GM13976 (cell line): ENCODE results near the gene TBCE.
"Not testable (repeated sequence)": the region's sequence is repeated elsewhere in the genome, so short reads cannot be mapped to it uniquely, and the experiment has no call there.

Experiments
- DNase-seq: peaks from one replicate; pipeline ENCODE4 v3.0.0; 2012; ENCODE audit warnings: low spot score
- in situ Hi-C: fragments of 300-500 bp; cut with MboI; formaldehyde crosslinking; loops from one replicate; pipeline ENCODE4 v1.12.0; 2022; ENCODE audit warnings: low sequenced_read_pairs, mixed read lengths, inconsistent platforms; ENCODE audit not compliant: unreplicated experiment
- TF ChIP-seq, protein P1 (sequence below): IDR thresholded peaks from 2 replicates; pipeline ENCODE4 v1.5.1; 2012; ENCODE audit warnings: borderline replicate concordance, mild to moderate bottlenecking; ENCODE audit not compliant: insufficient read depth; ENCODE audit errors: extremely low read depth, missing control alignments, control extremely low read depth

Gene TBCE

DNA sequence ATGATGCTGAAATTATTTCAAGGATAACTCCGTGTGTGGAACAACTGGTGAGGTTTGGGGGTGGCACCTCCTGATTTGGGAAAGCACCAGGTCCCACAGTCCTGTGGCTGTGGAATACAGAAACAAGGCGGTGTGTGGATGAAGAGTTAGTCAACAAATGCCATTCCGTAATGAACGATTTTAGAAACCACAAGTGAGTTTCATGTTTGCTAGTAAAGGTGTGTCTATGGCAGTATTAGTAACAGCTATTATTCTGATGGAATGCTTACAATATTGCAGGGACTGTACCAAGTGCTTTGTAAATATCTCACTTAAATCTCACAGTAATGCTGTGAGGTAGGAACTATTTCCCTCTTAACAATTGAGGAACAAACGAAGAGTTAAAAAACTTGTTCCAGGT, 83.2 kb downstream of the TBCE start:
- in situ Hi-C loops = no loop called here
- TF ChIP-seq, protein P1, sequence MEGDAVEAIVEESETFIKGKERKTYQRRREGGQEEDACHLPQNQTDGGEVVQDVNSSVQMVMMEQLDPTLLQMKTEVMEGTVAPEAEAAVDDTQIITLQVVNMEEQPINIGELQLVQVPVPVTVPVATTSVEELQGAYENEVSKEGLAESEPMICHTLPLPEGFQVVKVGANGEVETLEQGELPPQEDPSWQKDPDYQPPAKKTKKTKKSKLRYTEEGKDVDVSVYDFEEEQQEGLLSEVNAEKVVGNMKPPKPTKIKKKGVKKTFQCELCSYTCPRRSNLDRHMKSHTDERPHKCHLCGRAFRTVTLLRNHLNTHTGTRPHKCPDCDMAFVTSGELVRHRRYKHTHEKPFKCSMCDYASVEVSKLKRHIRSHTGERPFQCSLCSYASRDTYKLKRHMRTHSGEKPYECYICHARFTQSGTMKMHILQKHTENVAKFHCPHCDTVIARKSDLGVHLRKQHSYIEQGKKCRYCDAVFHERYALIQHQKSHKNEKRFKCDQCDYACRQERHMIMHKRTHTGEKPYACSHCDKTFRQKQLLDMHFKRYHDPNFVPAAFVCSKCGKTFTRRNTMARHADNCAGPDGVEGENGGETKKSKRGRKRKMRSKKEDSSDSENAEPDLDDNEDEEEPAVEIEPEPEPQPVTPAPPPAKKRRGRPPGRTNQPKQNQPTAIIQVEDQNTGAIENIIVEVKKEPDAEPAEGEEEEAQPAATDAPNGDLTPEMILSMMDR = no peak
- no peak for DNase-seq

- in situ Hi-C loops = no loop called here
- DNase-seq = no peak
- TF ChIP-seq, protein P1 = no peak
Observed at GRCh38 chr1:235450886-235451483, 83.8 kb downstream of the TBCE start.

- in situ Hi-C loops = no loop called here
- TF ChIP-seq, protein P1 = no peak
- no peak for DNase-seq
Observed at GRCh38 chr1:235454021-235454420, 86.8 kb downstream of the TBCE start.

GRCh38 chr1:235455097-235455496, 87.9 kb downstream of the TBCE start:
- TF ChIP-seq, protein P1 = no peak
- in situ Hi-C loops = no loop called here
- no peak for DNase-seq

DNA sequence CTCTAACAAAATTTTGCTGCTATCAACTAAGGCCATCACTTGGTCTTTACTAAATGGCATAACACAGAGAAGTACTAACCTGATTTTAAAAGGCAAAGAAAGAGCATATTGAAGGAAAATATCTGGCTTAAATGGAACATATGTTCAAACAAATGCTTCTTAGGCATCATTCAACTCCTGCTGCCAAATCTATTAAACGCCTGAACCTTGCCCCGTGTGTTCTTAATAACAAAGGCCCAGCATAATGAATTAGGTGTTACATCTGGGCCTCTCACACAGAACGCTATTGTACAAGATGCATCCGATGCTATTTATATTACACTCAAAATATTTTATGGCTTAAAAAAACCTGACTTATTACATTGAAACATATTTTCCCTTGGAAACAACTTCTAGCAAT, 88.6 kb downstream of the TBCE start:
- DNase-seq = no peak
- in situ Hi-C loops = no loop called here
- TF ChIP-seq, protein P1 = no peak

GRCh38 chr1:235457856-235458255, 90.6 kb downstream of the TBCE start:
- DNase-seq, in situ Hi-C loops: not testable (repeated sequence)

- in situ Hi-C loops = no loop called here
- TF ChIP-seq, protein P1 = no peak
- no peak for DNase-seq
Observed at GRCh38 chr1:235460770-235461169, 93.5 kb downstream of the TBCE start.

GRCh38 chr1:235461954-235462353, 94.7 kb downstream of the TBCE start:
- TF ChIP-seq, protein P1 = no peak
- in situ Hi-C loops = no loop called here
- no peak for DNase-seq

- DNase-seq, in situ Hi-C loops: not testable (repeated sequence)
Observed at GRCh38 chr1:235462832-235463231, 95.6 kb downstream of the TBCE start.
